ENCODE measurements around the gene GRM1.
"Not testable (repeated sequence)": the region's sequence is repeated elsewhere in the genome, so short reads cannot be mapped to it uniquely, and the experiment has no call there.

Gene GRM1

DNA sequence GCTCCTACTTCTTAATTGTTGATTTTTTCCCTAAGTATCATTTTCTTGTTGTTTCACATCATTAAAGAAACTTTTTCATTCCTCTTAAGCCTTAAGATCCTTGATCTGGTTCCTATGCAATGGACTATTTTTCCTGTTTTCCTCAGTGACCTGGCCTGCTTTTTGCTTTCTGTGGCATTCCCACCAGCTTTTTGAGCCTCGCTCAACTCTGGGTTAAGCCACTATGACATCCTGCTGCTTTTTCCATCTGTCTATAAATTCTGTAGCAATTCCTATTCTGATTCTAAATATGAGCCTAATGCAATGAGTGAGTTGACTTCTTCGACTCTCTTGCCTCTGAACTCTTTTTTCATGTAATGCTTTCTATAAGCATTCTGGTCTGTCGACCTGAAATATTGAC is 160.3 kb downstream of the GRM1 start:
- FAIRE-seq: no peak

DNA sequence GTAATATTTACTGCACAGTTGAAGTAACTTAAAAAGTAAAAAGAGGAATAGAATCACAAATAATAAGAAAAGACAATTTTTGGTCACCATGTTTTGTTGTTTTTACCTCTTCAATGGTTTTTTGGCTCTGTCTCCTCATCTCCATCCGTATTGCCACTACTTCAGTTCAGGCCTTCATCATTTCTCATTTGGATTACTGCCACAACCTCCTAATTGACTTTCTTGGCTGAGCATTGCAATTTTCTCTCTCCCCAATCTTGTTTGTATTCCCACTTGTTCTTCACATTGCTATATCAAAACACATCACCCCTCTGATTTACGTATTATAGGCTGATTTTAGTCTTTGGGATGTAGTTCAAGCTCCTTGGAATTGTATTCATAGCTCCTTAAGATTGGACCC is 161.7 kb downstream of the GRM1 start:
- FAIRE-seq (no peak), DNase-seq (ENCODE audit: insufficient read length, low spot score) (no peak)

More for the DNA sequence above, 160.3 kb downstream of the GRM1 start:
- DNase-seq (ENCODE audit: insufficient read length, low spot score): no peak

DNA sequence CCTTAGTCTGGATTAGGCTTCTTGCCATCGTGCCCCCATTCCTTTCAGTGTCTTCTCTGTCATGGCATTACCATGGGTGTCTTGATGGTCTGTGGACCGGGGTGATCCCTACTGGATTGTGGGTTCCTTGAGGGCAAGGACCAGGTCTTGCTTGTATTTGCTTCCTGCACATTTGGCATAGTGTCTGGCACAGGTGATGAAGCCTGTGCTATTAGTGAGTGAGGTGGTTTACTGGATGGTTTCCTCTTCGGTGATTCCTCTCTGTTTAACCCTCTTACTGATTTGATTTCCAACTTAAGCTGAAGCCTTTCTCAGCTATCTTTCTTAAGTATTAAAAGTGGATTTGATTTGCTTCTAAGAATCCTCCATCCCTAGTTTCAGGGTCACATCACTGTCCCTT is 162.3 kb downstream of the GRM1 start:
- DNase-seq (ENCODE audit: insufficient read length, low spot score) (no peak), FAIRE-seq (no peak)

DNA sequence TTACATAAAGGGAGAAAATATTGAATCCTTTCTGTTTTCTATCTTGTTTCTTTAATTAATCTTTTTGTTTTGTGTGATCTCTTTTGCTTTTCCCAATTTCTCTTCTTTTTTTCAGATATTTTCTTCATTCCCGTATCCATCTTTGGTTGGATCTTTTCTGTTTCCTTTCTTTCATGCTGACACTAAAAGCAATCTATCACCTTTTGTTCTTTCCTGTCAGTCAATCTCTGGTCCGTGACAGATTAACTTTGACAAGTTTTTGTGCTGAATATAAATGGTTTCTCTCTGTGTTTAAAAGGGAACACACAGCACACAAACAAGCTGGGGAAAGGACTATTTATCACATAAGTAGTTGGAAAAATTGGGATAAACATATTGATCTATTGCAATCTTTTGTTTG is 162.8 kb downstream of the GRM1 start:
- DNase-seq (ENCODE audit: insufficient read length, low spot score): no peak
- FAIRE-seq: no peak

DNA sequence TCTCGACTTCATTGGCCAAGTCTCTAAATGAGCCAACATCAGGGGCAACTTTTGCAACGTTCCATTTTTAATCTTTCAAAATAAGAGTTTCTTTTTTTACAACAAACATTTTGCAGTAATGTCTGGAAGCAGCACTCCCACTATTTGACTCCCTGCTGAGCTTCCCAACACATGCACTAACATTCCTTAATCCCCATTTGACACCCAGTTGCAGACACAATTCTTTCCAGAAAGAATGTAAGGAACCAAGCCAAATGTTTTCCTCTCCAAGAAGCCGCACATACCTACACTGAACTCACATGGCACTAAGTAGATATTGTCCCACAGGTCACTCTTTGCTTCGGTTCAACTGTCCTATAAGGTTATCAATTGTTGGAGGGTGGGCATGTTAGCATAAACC is 165.6 kb downstream of the GRM1 start:
- DNase-seq (ENCODE audit: insufficient read length, low spot score) (no peak), FAIRE-seq (no peak)

DNA sequence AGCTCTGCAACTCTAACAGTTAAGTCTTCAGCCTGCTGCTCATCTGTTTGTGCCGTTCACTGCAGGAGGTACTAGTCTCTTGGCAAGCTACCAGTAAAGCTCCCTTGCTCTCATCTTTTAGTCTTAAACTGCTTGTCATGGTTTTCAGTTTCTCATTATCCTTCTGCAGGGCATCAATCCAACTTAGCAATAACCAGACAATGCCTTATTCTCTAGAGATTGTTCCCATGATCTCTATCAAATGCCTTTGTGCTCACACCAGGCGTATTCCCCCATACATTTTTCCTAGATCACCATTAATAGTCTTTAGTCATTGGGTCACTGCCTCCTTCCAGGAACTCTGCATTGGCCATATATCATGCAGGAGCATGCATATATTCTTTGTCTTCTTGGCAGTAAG is 171.3 kb downstream of the GRM1 start:
- DNase-seq (ENCODE audit: insufficient read length, low spot score) (no peak), FAIRE-seq (no peak)

DNA sequence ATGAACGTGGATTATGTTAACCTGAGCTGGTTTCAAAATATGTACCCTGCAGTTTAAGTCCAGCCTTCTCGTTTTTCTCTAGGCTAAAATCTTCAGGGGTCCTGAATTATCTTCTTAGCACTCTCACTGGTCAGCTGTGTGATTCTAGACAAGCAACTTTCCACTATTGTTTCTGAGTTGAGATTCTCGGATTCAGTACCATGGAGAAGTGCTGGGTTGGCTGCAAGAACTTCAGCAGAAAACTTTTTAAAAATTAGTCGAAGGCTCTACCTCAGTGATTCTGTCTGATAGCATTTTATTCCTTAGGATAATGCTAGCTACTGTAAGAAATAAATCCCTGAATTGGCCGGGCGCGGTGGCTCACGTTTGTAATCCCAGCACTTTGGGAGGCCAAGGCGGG is 173.7 kb downstream of the GRM1 start:
- DNase-seq (ENCODE audit: insufficient read length, low spot score): no peak
- no peak for FAIRE-seq

DNA sequence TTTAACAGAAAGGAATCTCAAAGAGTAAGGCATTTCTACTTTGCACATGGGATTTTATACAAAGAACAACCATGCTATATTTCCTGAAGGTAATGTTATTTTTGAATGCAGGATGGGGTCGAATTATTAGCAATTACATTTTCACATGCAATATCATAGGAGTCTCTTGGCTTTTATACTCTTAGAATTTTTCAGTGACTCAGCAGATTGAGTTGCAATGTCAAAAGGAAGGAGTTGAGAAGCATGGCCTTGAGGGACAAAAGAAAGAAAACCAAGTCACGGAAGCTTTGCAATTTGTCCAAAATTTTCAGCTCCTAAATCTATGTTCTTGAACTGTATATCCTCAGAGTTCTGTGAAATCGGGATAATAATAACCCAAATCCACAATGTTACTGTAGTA is 181.1 kb downstream of the GRM1 start:
- DNase-seq (ENCODE audit: insufficient read length, low spot score) (no peak), FAIRE-seq (no peak)

DNA sequence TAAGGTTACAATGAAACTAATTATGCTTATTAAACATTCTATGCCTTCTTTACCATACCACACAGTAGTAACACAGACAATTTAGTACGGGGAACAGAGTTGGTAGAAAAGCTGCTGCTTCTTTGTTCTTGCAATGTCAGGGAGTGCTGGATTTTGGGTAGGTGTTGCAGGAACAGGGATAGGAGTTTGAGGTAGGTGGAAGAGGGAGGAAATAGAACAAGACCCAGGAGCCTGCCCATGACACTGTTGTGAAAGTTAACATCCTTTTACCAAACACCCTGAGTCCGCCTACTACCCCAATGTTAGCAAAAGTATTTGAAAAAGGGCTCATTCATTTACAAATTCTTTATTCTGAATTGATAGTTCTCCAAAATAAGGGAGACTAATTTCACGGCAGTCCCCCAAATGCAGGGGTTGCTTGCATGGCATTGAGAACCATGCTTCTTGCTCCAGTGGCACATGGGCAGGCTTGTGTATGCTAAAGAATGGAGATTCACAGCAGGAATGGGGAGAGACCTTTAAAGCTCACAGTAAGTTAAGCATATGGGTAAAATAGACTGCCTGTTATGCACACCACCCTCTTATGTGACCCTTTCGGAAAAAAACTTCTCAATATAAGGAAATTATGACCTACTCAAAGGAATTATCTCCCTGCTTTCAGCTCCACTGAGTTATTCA is 181.7 kb downstream of the GRM1 start:
- FAIRE-seq (no peak), DNase-seq (ENCODE audit: insufficient read length, low spot score) (no peak)

DNA sequence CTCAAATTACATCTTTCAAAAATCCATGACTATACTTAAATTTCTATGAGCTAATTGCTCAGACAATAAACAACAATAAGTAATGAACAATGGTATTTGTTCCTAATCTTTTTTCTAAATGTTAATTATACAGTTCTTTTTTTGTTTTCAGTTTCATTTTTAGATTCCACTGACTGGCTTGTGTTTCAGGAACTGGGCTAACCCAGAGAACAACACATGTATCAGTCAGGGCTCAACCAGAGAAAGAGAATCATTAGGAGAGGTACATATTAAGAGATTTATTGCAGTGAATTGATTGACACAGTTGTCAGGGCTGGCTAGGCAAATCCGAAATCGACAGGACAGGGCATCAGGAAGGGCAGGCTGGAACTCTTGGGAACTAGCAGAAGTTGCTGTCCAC is 182.8 kb downstream of the GRM1 start:
- FAIRE-seq (no peak), DNase-seq (ENCODE audit: insufficient read length, low spot score) (no peak)

DNA sequence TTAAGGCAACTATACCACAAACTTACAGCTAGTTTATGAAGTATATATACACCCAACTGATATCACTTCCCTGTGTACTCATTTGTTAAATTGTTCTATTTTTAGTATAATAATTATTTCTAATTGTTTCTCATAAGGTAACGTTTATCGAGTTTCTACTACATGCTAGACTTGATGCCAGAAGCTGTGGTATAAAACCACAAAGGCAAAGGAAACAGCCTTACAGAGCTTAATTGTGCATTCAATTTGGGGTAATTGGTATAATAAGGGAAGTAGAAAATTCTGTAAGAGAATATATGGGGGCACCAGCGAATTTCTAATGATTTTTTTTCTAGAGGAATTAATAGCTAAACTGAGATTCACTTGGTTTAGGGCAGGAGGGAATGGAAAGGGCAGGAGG is 183.9 kb downstream of the GRM1 start:
- no peak for FAIRE-seq

DNA sequence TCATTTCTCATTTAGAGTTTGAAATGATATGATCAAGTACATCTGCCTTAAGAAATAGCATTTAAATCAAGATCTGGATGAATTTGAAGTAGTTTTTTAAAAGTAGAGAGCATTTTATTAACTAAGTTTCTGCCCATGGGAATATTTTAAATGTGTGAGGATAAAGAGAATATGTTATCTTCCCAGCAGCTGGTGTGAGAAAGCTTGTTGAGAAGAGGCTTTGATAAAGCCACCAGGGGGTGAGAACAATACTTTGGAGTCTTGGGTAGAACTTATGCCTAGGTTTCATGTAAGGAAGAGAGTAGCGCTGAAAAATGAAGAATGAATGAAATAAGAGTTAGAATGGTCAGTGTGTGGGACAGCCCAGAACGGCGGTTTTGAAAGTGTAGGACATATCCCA is 190.2 kb downstream of the GRM1 start:
- no peak for DNase-seq (ENCODE audit: insufficient read length, low spot score)
- FAIRE-seq: no peak

More for the DNA sequence above, 183.9 kb downstream of the GRM1 start:
- no peak for DNase-seq (ENCODE audit: insufficient read length, low spot score)

DNA sequence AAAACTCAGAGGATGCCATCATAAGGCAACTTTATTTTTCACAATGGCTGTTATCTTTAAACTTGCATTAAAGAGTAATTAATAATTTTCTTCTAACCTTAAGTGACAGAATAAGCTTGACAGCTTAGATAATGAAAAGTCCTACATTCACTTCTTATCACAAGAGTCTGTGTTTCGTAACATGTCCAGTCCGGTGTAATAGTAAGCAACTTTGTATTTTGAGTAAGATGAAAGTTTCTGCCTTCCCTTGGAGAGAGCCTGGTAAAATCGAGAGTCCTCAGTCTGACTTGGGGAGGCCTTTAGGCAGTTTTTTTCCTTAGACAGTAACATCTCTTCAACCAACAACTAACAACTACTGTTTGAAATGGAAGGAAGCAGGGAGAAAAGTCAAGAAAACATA is 195.6 kb downstream of the GRM1 start:
- DNase-seq (ENCODE audit: insufficient read length, low spot score) (no peak), FAIRE-seq (no peak)

DNA sequence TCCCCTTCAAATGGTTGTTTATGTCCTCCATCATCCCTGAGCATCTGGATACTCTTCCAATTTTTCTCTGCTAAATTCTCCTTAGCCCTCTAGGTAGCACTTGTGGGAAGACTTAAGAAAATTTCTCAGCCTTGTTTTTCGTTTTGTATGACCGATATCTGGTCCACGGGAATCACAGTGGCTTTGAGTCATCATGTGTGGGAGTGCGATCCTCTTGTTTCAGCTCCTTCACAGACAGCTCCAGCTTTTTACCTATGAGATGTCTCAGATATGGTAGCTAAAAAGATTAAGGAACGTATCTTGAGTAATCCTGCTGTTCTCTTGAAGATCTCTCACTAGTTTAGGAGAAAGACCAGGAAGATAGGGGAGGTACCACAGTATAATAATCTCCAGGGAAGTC is 196.1 kb downstream of the GRM1 start:
- no peak for FAIRE-seq

DNA sequence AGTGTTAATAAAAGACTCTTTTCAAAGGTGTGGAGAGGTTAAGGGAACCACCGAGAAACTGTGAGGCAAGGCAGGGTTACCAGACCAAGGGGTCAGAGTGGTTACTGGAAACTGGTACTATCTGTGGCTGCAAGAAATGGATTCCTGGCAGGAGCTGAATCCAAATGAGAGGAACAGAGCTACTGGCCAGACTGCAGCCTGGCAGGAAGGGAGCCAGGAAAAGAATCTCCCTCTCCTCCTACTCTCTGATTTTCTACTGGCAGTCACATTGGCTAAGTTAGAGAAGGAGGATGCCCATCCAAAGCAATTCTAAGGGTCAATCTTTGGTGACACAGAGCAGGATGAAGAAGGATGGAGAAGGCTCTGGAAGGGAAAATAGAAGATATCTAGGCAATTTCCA is 211.5 kb downstream of the GRM1 start:
- no peak for FAIRE-seq

More for the DNA sequence above, 196.1 kb downstream of the GRM1 start:
- no peak for DNase-seq (ENCODE audit: insufficient read length, low spot score)

DNA sequence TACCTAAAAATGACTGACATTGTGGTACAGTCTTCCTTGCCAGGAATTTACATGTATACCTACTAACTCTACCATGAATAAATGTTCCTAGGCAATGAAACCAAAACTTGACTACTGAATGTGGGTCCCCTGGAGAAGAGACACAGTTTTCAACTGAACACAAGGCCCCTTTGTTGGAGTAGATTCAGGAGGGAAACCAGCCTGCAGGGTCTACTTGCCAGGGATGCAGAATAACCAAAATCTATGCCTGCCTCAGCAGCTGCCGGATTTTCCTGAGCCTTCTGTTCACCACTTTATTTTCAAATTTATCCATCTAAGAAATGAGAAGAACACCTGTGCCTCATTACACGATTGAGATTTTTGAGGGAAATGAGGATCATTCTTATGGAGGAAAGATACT is 211.9 kb downstream of the GRM1 start:
- no peak for FAIRE-seq
- DNase-seq (ENCODE audit: insufficient read length, low spot score): no peak

More for the DNA sequence above, 211.5 kb downstream of the GRM1 start:
- no peak for DNase-seq (ENCODE audit: insufficient read length, low spot score)

DNA sequence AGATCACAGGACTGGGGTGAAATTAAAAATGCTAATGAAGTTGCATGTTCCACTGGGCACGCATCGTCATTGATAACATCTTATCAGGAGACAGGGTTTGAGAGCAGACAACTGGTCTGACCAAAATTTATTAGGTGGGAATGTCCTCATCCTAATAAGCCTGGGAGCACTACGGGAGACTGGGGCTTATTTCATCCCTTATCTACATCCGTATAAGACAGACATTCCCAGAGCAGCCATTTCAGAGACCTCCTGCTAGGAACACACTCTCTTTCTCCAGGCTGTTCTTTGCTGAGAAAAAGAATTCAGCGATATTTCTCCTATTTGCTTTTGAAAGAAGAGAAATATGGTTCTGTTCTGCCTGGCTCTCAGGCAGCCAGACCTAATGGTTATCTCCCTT is 214.8 kb downstream of the GRM1 start:
- FAIRE-seq; DNase-seq (ENCODE audit: insufficient read length, low spot score): not testable (repeated sequence)

DNA sequence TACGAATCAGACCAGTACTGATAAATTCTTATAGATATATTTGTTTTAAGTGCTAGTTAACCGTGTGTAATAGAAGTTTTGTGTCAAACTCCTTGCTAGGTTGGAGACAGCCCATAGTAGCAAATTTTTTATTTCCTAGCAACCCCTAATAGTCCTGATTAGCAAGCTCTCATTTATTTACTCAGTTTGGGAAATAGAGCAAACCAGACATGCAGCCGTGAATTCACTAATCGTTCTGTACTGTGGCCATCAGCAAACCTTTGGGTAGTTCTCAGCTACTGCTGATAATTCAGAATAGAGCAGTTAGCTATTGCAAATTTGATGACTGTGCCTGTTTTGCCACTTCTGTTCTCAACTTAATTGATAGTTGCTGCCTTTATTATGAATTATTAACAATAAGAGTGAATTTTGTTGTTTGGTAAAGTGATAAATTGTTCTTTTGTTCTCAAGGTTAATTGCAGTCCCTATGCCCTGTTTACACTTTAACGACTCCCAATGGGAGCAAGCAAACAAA is 215.8 kb downstream of the GRM1 start:
- FAIRE-seq (no peak), DNase-seq (ENCODE audit: insufficient read length, low spot score) (no peak)

DNA sequence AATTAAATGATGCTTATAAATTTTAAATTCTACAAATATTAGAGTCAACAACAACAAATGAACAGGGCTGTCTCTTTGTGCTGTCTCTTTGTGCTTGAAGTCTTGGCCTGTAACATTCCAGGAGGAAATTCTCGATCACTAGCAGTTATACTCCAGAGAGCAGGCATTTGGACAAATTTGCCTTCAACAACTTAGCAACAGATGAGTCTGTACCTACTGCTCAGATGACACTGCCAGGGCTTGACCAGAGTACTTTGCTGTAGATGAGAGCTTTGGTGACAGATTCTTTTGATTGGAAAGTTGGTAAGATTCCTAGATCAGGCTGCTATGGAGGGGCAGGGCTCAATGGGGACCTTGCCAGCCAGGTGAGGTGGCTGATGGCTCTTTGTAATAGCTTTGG is 217.2 kb downstream of the GRM1 start:
- DNase-seq (ENCODE audit: insufficient read length, low spot score) (no peak), FAIRE-seq (no peak)

DNA sequence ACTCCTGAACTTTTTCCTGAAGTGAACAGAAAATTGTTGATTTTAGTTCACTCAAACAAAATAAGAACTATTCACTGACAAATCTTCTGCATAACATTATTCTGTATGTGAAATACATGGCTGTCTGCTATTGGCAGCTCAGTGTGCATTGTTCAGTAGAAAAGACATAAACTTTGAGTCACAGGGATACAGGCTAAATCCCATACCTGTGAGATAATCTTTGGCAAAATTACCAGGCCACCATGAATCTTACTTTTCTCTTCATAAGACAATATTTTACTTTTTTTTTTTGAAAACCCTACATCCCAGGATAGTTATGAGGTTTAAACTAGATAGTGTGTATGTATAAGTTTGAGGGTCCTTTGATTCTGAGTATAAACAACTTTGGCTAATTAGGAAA is 224.8 kb downstream of the GRM1 start:
- no peak for DNase-seq (ENCODE audit: insufficient read length, low spot score)
- FAIRE-seq: no peak

DNA sequence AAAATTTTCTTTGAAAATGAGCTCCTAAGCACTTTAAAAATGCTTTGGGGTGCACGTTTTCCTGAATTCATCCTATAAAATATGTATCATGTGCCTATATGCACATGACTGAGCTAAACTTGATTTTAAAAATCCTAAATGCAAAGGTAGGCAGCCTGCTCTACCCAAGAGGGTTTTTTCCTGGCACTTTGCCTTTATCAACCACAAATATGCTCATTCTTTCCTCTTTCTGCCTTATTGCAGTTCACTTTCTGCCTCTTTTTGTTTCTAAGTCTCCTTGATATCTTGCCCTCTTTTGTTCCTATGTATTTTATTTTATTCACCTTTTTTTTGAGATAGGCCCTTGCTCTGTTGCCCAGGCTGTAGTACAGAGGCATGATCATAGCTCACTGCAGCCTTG is 229.3 kb downstream of the GRM1 start:
- DNase-seq (ENCODE audit: insufficient read length, low spot score) (no peak), FAIRE-seq (no peak)

DNA sequence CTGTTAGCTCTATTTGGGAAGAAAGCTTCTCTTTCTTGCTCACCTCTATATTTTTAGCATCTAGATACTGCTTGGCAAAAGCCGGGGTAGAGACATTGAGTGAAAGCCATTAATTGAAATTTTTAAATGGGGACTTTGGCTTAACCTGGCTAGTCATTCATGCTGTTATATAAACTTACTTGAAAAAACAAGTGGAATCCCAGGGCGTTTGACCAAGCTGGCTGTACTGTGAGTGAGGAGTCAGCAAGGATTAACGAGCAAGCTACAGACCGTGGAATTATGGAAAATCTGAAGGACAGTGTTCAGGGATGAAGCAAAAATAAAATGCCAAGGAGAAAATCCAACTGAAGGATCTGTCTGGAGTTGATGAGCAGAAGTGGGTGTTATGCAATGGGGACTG is 232.0 kb downstream of the GRM1 start:
- FAIRE-seq (no peak), DNase-seq (ENCODE audit: insufficient read length, low spot score) (no peak)

DNA sequence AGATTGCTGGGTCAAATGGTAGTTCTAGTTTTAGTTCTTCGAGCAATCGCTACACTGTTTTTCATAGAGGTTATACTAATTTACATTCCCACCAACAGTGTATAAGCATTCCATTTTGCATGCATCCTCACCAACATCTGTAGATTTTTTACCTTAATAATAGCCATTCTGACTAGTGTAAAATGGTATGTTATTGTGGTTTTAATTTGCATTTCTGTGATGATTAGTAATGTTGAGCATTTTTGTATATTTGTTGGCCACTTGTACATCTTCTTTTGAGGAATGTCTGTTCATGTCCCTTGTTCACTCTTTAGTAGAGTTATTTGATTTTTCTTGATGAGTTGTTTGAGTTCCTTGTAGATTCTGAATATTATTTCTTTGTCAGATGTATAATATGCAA is 236.2 kb downstream of the GRM1 start:
- DNase-seq (ENCODE audit: insufficient read length, low spot score): no peak
- no peak for FAIRE-seq
